Medulla oblongata (tissue), 1 donor: ENCODE results near the gene GUK1.
A peak's percentile ranks its signal among the peaks of the same experiment; 100 is the strongest.

ENCODE experiments used
- DNase-seq: peaks from one replicate; pipeline ENCODE4 v3.0.0-alpha.2; 2015; ENCODE audit errors: extremely low spot score

The GUK1 gene, protein sequence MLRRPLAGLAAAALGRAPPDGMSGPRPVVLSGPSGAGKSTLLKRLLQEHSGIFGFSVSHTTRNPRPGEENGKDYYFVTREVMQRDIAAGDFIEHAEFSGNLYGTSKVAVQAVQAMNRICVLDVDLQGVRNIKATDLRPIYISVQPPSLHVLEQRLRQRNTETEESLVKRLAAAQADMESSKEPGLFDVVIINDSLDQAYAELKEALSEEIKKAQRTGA

DNA sequence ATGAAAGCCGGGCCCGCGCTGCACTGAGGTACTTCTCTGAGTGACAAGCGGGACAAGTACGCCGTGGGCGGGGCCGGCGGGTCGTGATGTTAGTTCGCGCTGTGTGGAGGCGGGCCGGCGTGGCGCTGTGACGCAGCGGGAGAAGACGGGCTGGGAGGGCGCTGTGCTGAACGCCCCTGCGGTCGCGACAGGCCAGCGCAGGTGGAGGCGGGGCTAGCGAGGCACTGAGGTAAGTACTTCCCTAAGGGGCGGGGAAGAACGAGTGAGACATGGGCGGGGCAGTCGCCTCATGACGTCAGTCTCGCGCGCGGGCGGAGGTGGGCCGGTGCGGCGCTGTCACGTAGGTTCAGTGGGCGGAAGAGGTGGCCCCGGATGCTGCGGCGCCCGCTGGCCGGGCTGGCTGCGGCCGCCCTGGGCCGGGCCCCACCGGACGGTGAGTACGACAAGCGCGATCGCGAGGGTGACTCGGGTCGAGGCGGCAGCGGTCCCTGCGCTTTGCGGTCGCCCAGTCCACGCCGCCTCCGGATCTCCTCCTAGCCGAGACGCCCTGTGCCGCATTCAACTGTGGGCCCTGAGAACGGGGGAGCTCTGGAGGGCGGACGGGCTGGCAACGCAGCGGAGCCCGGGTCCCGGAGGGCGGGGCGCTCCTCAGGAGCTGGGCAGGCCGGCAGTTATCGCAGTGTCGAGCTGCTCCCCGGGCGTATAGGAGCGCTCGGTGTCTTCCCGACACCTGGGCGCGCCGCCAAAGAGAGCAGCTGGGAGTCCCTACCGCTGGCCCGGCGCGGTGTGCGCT is at the start of gene GUK1:
Gene GUK1, plus strand, starts transcription at position 349 of the 793 bp plus-strand sequence. Its CDS starts 24 bp downstream, at position 373.
- DNase-seq, result peak; percentile 97

DNA sequence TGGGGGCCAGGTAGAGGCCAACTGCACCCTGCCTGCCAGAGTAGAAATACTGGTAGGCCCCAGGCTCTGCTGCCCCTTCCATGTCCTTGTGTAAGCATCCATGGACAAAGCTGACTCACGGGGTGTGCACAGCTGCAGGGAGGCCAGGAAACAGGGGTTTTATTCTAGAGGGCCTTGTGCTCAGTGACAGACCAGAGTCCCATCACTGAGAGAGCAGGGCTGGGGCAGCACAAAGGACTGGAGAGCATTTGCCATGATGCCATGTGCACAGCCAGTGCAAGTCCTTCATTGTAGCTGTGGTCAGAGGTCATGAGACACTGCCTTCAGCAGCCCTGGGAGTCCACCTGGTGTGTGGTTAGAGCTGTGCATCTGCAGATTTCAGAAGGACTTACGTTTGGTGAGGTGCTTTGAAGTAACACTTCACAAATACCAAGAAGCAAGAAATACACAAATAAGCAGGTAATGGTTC is 49.4 kb upstream of the GUK1 start:
- peak; percentile 40 for DNase-seq

DNA sequence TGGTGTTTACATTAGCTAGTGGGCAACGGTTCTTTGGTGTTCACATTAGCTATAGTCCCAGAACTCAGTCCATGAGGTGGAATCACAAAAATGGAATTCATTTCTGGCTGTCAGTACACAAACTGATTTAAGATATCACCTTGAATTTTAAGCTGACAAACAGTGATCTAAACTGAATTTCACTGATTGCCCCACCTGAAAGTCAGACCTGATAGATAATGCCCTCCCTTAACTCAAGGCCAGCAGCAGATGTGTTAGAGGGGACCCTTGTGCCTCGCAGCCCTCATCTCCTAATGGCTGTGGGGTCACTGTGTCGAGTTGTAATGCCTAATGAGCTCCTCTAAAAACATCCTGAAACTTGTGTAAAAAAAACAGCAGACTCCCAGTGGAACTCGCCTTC is 49.0 kb upstream of the GUK1 start:
- DNase-seq, result no peak

DNA sequence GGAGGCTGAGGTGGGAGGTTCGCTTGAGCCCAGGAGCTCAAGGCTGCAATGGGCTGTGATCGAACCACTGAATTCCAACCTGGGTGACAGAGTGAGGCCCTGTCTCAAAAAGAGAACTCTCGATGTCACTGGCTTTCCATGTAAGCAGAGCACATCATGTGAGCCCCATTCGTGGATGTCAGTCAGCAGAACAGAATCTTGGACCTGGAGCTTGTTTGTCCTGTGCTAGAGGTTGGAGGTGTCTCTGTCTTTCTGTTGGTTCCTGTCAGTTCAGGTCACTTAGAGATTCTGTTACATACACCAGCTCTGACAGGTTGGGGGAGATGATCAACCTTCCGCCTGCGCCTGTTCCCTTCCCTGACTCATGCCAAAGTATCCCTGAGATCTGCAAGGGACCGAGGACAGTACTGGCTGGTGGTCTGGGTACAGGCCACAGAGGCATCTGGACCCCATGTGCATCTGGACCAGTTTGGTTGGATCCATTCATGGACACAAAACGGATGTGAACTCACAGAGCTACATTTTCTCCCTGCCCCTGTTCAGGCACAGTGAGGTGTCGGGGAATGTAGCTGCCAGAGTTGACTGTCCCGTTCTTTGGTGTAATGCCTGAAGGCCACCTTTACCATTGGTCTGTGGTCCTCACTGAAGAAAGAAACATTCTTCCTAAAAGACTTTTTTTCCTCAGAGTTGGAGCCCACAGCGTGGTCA is 47.6 kb upstream of the GUK1 start:
- DNase-seq, result no peak

DNA sequence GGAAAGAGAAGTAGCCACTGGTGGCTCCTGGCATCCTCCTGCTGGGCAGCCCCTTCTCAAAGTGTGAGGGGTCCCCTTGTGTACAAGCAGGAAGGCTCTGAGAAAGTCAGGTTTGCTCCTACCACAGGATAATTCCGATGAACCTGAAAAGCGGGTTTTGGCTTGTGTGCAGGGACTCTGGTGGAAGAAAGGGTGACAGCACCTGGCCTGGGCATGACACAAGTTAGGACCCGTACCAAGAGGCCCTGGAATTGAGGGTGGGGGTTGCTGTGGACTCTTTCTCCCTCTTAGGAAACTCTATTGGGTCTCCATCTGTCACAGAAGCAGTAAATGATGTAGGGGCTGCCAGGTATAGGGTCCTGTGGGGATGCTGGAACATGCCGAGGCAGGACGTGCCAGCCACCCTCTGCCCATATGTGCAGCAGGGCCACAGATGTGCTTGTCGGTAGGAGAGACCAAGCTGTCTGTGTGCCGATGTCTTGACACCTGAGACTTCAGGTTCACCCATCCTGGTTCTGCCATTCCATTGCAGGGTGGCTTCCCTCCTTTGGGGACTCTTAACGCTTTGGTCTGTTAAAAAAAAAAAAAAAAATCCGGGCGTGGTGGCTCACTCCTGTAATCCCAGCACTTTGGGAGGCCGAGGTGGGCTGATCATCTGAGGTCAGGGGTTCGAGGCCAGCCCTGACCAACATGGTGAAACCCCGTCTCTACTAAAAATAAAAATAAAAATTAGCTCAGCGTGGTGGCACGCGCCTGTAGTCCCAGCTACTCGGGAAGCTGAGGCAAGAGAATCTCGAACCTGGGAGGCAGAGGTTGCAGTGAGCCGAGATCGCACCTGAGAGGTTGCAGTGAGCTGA is 46.8 kb upstream of the GUK1 start:
- DNase-seq, result no peak

DNA sequence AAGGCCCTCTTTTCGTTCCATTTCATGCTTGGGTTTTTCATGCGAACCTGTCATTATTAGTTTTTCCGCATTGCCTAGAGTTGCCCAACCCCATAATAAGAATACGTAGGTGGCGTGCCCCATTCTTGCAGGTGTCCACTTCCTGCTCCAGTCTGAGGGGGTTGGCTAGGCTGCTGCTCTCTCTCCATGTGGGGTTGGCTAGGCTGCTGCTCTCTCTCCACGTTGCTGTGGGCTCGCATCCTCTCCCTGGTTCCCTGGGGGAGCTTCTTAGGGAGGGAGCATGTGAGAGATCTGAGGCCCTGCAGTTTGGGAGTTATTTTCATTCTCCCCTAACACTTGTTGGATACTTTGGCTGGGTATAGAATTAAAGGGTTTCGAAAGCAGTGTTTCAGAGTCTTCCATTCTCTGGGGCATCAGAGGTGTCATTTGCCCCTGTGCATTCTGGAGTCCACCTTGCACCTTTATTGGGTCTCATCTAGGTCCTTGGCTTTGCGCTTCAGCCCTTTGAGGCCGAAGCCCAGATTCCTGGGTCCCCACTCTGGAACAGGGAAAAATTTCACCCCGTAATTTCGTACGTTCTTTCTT is 45.6 kb upstream of the GUK1 start:
- no peak for DNase-seq

DNA sequence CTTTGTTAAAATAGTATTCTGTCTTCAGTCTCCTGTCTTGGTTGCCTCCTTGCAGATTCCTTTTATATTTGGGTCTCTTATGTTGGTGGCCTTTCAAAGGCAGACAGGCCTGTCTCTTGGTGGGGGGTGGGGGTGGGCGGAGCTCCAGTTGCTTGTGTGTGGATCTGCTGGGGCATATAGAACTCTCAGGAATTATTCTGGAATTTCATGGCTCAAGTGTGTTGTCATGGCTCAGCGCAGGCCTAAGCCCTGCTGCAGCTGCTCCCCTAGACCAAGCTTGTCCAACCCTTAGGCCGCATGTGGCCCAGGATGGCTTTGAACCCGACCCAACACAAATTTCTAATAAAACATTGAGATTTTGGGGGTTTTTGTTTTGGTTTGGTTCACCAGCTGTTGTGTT is 44.9 kb upstream of the GUK1 start:
- no peak for DNase-seq

DNA sequence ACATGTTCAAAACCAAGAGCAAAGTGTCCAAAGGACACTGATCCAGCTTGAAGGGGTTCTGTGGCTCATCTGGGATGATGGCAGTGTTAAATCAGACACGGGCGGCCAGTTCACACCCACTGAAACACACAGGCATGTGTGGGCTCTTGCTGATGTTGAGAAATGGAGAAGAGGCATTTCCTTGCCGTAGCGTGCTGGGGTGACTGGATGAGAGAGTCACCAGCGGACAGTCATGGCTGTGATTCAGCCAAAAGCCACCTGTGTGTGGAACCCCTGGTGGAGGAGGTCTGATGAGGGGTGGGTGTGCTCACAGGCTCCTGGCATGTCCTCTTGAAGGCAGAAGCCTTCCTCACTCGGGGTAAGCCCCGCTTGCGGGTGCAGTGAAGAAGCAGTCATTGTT is 44.1 kb upstream of the GUK1 start:
- DNase-seq, result no peak

DNA sequence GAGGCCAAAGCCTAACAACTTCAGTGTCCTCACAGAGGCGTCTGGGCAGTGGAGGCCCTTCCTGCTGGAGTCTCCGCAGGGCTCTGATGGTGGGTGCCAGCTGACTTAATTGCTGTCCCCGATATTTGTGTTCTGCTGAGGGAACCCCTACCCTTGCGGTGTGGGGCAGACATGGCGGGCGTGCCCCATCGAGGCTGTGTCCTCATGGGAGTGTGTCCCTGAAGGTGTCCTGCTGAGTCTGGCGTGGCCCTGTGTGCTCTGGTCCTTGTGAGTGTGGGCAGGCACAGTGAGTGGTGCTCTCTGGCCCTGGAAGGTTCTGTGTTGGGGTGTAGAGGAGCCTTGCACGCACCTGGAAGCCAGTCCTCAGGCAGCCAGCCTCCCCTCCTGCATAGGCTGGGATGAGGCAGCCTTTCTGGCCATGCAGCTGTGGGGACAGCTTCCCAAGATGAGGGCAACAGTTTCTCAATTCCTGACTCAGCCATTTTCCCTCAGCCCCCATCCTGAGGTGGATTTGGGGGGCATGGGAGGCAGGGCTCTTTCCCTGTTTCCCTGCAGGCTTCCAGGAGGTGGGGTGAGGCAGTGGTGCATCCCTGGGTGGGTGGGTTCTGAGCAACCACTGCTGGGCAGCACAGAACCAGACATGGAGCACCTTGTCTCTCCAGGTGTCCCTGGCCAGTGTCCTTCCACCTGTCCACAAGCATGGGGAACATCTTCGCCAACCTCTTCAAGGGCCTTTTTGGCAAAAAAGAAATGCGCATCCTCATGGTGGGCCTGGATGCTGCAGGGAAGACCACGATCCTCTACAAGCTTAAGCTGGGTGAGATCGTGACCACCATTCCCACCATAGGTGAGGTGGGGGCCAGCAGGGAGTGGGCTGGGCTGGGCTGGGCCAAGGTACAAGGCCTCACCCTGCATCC is 43.4 kb upstream of the GUK1 start:
- DNase-seq, result no peak

DNA sequence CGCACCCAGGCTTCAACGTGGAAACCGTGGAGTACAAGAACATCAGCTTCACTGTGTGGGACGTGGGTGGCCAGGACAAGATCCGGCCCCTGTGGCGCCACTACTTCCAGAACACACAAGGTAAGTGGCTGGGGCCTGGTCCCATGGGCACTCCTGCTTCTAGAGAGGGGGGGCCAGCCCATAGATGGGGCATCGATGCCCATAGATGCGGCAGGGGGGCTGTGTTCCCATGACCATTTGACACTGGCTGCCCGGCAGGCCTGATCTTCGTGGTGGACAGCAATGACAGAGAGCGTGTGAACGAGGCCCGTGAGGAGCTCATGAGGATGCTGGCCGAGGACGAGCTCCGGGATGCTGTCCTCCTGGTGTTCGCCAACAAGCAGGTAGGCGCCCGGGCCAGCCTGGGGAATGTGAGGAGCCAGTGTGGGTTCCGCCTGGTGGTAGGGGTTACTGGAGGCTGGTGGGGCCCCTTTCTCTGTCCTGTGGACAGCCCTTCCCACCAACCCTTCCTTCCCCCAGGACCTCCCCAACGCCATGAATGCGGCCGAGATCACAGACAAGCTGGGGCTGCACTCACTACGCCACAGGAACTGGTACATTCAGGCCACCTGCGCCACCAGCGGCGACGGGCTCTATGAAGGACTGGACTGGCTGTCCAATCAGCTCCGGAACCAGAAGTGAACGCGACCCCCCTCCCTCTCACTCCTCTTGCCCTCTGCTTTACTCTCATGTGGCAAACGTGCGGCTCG is 42.6 kb upstream of the GUK1 start:
- no peak for DNase-seq

DNA sequence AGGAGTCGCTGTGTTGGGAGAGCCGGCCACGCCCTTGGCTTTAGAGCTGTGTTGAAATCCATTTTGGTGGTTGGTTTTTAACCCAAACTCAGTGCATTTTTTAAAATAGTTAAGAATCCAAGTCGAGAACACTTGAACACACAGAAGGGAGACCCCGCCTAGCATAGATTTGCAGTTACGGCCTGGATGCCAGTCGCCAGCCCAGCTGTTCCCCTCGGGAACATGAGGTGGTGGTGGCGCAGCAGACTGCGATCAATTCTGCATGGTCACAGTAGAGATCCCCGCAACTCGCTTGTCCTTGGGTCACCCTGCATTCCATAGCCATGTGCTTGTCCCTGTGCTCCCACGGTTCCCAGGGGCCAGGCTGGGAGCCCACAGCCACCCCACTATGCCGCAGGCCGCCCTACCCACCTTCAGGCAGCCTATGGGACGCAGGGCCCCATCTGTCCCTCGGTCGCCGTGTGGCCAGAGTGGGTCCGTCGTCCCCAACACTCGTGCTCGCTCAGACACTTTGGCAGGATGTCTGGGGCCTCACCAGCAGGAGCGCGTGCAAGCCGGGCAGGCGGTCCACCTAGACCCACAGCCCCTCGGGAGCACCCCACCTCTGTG is 41.7 kb upstream of the GUK1 start:
- no peak for DNase-seq

DNA sequence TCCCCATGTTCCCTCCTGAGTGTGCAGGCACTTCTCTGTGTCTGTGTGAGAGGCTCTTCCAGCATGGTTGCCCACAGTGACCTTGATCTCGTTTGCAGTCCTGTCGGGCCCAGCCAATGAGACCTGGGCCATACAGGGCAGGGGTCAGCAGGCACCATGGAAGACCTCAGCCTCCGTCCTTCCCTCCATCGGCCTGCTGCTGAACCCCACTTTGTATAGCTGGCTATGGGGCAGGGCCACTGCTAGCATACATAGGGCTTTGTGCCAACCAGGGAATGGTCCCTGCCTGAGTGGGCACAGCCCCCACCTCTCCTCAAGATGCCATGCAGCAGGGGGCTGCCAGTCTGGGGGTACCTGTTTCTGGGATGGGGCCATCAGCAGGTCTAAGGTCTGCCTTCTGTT is 40.7 kb upstream of the GUK1 start:
- DNase-seq, result no peak

DNA sequence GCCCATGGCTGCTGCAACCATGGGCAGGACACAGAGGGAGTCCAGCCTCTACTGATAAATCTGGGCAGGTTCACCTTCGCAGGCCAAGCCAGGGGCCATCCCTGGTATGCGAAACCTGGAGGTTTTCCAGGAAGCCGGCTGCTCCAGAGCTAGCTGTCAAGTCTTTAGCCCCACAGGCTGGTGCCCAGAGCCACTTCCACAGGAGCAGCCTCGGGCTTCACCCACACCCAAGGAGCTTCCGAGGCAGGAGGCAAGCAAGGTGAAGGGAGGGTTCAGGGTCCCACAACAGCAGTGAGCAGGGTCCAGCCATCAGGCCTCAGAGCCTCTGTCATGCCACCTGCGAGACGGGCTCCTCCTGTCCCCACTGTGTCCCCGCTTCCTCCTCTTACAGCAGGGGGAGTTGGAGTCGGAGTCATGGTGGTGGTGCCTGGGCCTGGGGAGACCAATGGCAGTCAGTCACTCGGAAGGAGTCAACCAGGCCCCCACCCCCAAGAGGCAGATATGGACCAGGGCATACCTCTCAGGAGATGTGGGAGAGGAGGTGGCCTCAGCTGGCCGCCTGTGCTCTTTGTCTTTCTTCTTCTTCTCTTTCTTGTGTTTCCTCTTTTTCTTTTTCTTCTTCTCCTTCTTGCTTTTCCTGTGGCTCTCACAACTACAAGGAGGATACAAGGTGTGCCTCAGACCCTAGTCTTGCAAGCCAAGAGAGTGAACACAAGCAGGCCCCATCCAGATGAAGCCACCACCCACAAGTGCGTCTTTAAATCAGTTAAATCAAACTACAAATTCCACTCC is 39.1 kb upstream of the GUK1 start:
- no peak for DNase-seq

DNA sequence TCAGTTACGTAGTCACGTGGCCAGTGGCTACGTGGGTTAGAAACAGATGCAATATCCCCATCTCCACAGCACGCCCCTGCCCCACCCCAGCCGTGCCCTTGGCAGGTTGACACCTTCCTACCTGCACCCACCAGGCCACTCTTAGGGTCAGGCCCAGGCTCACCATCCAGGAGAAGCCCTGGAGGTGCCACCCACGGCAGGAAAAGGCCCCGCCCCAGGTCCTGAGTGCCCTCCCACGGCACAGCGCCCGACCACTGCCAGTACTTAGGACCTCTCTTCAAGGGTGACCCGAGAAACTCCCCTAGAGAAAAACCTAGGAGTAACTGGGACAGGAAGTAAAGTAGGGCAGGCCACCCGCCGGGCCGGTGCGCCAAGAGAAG is 38.5 kb upstream of the GUK1 start:
- DNase-seq, result no peak

DNA sequence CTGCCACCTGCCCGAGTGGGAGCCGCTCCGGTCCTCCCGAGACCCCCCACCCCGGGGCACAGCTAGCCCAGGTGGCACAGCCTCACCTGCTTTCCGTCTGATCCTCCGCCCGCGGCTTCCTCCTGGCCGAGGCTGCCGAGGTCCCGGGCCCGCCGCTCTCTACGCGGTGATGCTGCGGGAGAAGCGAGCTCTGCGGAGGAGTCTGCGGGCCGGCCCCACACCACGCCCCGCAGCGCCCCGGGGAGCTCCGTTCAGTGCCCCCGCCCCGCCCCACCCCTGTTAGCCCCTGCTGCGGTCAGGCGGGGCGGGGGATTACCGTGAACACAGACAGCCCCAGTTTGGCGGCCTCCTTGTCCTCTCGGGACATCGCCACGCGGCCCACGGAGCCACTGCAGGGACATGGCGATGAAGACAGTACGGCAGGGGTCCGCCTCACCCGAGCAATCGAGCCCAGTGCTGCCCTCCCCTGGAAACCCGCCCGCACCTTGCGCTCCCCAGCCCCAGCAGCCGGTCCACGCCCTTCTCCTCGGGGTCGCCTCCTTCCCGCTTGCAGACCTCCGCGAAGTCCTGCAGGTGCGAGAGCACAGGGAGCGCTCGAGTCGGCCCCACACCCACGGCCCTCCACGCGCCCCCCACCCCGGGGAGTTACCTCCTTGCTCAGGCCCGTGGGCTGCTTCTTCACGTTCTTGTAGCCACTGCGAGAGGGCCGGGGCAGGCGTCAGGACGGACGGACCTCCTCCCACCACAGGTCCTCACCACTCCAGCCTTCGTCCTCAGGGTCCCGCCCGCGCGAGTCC is 37.9 kb upstream of the GUK1 start:
- no peak for DNase-seq

DNA sequence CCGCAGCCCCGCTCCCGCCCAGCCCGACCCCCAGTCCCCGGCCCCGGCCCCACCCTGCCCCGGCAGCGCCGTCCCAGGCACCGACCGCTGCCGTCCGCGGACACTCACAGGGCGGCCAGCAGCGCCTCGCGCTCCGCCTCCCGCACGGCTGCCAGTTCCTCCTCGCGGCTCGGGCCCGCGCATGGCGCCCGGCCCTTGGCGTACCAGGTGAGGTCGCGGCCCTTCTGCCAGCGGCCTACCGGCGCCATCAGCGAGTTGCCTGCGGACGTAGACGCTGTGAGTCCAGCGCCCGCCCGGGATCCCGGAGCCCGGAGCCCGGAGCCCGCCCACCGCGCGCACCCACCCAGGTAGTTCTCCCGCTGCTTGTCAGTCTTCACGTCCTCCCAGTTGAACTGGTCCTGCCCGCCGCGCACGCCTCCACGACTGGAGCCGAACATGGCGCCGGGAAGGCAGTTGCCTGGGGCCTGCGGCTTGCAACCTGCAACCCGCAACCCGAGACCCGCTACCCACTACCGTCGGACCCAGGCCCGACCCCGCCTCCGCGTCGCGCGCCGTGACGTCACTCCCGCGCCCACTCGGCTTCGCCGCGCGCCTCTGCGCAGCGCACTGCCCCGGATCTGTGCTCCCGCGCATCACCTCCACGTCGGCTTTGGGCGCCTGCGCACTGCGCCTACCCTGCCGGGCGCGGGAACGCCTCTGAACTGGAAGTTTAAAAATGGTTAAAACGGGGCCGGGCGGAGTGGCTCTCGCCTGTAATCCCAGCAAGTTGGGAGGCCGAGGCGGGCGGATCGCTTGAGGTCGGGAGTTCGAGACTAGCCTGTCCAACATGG is 37.1 kb upstream of the GUK1 start, which contains the start of gene C1orf35:
Gene C1orf35, minus strand, starts transcription at position 535 of the 830 bp plus-strand sequence. Its CDS starts 98 bp downstream, at position 437.
- DNase-seq, result peak; percentile 92
